SH-SY5Y (cell line): ENCODE results near the gene ACER1.

Experiments used
- GATA2 ChIP-seq: IDR thresholded peaks from 2 replicates; pipeline ENCODE4 v1.6.1; 2011; ENCODE audit warnings: mild to moderate bottlenecking, low read depth, low read length
- GATA3 ChIP-seq: IDR thresholded peaks from 2 replicates; pipeline ENCODE4 v1.6.1; 2011; ENCODE audit warnings: low read depth, mild to moderate bottlenecking, low read length, moderate library complexity

DNA sequence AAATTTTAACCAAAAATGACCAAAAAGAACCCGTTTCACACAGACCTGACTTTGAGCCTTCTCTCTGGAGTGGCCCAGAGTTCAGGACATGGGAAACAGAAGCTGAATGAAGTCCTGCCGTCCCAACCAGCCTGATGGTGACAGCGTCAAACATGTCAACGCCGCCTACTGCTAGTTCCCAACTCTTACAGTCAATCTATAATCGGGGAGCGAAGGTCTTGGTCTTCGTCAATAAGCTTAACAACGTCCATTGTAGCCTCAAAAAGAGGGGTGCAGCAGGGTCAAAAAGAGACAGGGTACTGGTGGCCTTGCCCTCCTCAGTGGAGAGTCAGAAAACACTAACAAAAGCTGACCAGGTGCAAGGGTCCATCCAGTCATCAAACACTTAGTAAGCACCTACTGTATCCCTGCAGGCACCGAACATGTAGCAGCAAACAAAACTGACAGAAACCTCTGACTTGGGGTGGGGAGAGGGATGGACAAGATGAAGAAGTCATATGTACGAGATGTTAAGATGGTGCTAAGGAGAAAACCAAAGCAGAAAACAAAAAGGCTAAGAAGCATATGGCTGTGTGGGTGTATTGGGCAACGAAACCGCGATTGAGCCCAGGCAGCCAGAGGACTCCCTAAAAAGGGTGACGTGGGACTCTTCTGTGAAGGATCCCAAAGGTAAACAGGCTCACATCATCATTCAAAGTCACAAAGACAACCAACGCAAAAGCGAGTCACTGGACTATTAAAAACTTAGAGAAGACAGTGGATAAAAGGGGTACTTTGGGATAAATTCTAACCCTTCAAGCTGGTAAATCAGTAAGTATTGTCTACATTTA is 65.6 kb downstream of the ACER1 start:
- no peak for TF ChIP-seq GATA2
- TF ChIP-seq GATA3: no peak
